Measurements from ENCODE around the gene ADAMTS2.

The ADAMTS2 gene

DNA sequence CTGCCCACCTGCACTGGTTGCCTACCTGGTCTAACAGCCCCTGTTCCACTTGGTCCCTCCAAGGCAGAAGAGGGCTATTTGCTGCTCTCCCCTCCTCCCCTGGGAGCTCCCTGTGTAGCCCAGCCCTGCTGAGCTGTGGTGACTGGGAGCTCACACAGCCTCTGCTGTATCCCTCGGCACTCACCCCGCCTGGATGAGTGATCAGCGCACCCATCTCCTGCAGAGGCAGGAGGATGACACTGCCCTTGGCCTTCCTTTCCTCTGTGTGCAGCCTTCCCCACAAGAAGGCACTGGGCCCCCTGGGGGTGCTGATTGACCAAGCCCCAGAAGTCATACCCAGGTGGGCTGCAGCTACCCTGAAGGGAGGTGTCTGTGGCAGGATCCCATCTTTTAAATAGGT, 134.2 kb downstream of the ADAMTS2 start:
- no peak for DNase-seq

- no peak for DNase-seq
Observed at GRCh38 chr5:179210478-179210877, 134.8 kb downstream of the ADAMTS2 start.

DNA sequence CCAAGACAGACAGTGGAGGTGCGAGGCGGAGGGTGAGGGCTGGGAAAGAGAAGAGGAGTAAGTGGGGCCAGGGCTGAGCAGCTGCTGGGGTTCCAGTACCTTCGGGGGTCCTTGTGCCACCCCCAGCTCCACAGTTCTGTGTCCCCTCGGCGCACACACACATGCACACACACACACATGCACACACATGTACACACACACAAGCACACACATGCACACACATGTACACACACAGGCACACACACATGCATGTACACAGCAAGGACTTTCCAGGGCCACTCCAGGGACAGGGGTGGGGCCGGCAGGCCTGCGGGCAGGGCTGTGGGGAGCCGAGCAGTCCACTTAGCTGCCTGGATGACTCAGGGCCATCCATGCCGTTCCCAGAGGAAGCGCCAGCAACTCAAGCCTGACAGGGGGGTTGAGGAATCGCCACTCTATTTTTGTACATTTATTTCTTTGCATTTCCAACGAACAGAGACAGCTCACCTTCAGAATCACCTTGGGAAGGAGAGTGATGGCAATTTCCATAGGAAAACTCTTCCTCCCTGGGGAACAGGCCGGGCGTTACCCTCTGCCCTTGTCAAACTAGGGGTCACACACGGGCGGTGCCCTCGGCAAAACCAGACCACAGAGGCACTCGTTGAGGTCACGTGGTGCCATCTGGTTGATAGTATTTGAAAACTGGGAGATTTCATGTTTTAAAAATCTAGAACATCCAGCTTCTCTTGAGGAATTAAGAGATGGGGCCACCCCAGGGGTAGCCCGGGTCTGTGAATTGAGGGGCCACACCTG, 135.7 kb downstream of the ADAMTS2 start:
- DNase-seq: no peak

DNA sequence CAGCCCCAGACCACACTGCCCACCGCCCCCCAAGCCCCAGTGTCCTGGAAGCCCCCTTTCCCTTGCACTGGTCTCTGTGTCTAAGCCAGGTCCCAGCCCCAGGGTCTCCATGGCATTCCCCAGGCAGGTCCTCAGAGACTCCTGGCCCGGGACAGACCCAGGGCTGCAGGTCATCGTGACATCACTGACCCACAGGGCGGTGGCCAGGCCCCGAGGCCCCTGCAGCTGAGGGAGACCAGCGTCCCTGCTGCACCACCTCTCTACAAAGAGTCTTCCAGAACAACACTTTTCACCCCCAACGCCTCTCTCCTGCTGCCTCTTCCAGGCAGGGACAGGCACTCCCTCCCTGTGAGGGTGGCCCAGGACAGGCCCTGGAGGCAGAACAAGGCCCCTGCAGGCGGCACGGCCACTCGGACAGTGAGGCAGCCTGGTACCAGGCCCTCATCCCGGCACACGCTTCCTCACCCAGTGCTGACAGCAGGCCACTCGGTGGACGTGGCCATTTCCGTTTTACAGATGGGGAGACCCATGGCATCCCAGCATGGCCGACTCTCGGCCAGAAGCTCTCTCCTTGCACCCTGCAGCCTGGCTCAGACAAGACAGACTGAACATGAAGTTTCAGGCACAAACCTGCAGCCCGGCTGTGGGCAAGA, 136.4 kb downstream of the ADAMTS2 start:
- DNase-seq: no peak

GRCh38 chr5:179207920-179208705, 137.1 kb downstream of the ADAMTS2 start:
- no peak for DNase-seq

DNA sequence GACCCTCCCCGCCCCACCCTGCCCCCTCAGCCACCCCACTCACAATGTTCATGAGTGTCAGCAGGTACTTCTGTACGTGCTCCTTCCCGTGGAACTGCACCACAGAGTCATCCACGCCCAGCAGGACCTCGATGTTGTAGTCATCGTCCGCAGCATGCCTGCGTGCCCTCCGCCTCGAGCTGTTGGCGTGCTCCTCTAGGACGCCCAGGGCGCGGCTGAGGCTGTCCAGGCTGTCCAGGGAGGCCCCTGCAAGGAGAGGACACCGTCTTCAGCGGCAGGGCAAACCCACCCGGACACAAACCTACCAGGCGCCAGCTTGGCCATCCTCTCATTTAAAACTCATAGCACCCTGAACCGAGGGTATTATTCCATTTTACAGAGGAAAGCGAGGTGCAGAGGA, 137.8 kb downstream of the ADAMTS2 start:
- no peak for DNase-seq

GRCh38 chr5:179206366-179206765, 138.9 kb downstream of the ADAMTS2 start:
- no peak for DNase-seq

DNA sequence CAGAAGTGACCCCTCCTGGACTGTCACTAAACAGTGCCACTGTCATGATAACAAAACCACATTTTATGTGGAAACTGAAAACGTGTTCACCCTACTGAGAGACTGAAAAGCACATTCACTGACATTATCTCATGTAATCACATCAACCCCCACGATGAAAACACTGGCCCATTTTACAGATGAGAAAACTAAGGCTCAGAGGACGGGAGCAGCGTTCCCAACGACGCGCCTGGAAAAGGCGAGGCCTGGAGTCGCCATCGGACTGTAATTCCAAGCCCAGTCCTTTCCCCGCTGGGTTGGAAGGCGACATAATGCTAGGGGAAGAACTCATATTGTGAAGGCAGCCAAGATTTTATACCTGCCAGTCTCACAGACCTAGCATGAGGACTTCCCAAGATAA, 140.0 kb downstream of the ADAMTS2 start:
- DNase-seq: no peak

DNA sequence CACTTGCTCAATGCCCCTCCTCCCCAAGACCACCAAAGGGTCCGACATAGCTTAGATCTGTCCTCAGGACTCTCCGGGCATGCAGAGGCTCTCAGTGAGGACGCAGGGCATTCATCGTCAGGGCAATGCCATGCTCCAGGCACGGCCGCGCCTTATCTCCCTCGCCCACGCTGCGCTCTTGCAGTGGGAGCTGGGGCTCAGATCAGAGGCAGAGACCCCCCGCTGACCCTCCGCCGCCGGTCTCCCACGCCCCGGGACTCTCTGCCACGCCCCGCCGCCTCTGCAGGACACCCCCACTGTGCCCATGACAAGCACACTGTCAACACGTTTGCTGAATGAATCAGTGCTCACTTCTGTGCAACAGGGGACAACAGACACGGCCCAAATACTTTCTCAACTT, 140.7 kb downstream of the ADAMTS2 start:
- no peak for DNase-seq

GRCh38 chr5:179203248-179203647, 142.0 kb downstream of the ADAMTS2 start:
- no peak for DNase-seq

- no peak for DNase-seq
Observed at GRCh38 chr5:179201986-179202385, 143.3 kb downstream of the ADAMTS2 start.

DNA sequence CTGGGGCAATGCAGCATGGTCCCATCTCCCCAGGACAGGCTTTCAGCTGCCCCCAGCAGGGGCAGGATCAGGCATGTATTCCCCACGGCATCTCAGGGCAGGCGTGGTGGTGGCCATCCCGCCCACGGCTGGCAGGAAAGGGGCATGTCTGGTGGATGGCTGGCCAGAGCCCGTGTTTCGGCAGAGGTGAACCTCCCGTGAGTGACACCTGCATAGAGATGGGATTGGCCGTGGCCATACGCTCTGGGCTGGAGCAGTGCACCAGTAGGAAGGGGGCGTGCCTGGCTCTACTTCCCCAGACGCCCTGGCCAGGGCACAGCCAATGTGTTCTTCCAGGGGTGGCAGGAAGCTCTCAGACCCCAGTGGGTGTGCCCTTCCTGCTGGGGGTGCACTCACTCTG, 146.0 kb downstream of the ADAMTS2 start:
- no peak for DNase-seq

DNA sequence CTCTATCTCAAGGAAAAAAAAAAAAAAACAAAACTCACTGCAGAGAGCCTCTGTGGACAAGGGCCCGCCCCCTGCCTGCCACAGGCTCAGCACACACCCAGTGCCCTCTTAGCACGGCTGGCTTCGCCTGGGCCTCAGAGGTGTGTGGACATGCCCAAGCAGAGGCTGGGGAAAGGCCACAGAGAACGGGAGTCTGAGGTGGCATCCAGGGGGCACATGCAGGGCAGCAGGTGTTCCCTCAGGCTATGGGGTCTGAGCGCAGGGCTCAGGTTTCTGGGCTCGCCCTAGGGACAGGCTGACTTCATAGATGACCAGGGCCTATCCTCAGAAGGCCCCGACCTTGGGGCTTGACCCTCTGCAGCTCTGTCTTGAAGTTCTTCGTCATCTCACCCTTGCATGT, 146.4 kb downstream of the ADAMTS2 start:
- DNase-seq: no peak

- no peak for DNase-seq
Observed at GRCh38 chr5:179196405-179197079, 148.7 kb downstream of the ADAMTS2 start.

- no peak for DNase-seq
Observed at GRCh38 chr5:179195561-179196404, 149.5 kb downstream of the ADAMTS2 start.

- no peak for DNase-seq
Observed at GRCh38 chr5:179194941-179195381, 150.3 kb downstream of the ADAMTS2 start.

GRCh38 chr5:179194201-179194910, 150.9 kb downstream of the ADAMTS2 start:
- no peak for DNase-seq

- no peak for DNase-seq
Observed at GRCh38 chr5:179193746-179194145, 151.5 kb downstream of the ADAMTS2 start.

DNA sequence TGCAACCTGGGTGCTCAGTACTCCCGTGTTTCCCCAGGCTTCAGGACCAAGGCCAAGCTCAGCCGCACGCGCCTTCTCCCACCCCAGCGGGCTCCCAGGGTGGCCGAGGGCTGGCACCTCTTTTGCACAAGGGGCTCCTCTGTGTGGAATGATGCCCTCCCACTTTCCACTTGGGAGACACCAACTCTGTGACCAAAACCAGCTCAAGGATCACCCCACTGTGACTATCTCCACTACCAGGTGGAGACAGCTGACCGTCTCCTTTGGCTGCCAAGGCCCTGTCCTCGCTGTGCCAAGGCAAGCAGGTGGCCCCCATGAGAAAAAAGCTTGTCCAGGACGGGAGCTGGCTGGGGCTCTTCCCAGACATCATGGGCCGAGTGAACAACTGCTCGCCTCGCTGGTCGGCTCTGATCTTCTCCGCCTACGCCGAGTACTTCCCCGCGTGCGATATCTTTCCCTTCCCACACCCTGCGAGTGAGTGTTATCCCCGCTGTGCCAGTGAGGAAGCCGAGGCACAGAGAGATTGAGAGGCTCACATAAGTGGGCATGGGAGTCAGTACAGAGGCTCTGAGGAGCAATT, 152.3 kb downstream of the ADAMTS2 start:
- DNase-seq: no peak

- no peak for DNase-seq
Observed at GRCh38 chr5:179192185-179192890, 152.9 kb downstream of the ADAMTS2 start.
